SK-N-SH (cell line): ENCODE results near the gene ANKS6. TPM values are rescaled to one million over a fixed set of nuclear protein-coding genes. Genes with fewer than 3 reads are reported as not detected.
A peak's percentile ranks its signal among the peaks of the same experiment; 100 is the strongest.

Experiments used
- CTCF ChIA-PET: fragments of 300-600, 350-600 bp; formaldehyde crosslinking; extraction: SDS; loops from one replicate; lab custom pipeline; 2021; lab: Yijun Ruan, JAX
- POLR2A ChIA-PET: fragments of 350-600 bp; sonication (Branson Sonifier 250); formaldehyde crosslinking; extraction: SDS; loops from one replicate; lab custom pipeline; 2020; ENCODE audit warnings: antibody characterized with exemption, inconsistent platforms; lab: Yijun Ruan, JAX
- DNase-seq: peaks from one replicate; pipeline ENCODE4 v3.0.0; 2012
- H2AFZ ChIP-seq: fragments of 200-600 bp; sonication (generic); 2 replicates; pipeline ENCODE4 v1.8.1; 2016; ENCODE audit warnings: antibody characterized with exemption, mild to moderate bottlenecking, low read depth
- H3F3A ChIP-seq: fragments of 200-600 bp; sonication (generic); replicated peaks from 2 replicates; pipeline ENCODE3; 2016; ENCODE audit warnings: antibody characterized with exemption, mild to moderate bottlenecking; ENCODE audit not compliant: insufficient read depth
- H3K27ac ChIP-seq, 2 experiments: fragments of 200-500 bp in 1 of 2; fragments of 200-600 bp in 1 of 2; sonication (Bioruptor generic) in 1 of 2; sonication (generic), shearing (Covaris generic) in 1 of 2; 2 replicates each; pipeline versions ENCODE4 v1.5.1 to v1.6.1; 2014 to 2016; ENCODE audit warnings: low read depth in 2 of 2, inconsistent platforms in 1 of 2, low read length in 1 of 2, mild to moderate bottlenecking in 1 of 2, mixed read lengths in 1 of 2
- H3K27me3 ChIP-seq: fragments of 200-600 bp; sonication (generic), shearing (Covaris generic); 2 replicates; pipeline ENCODE4 v1.6.1; 2016; ENCODE audit warnings: mixed run types; ENCODE audit not compliant: insufficient read depth
- H3K36me3 ChIP-seq, 2 experiments: fragments of 200-500 bp in 1 of 2; fragments of 200-600 bp in 1 of 2; sonication (Bioruptor generic) in 1 of 2; sonication (generic) in 1 of 2; replicated peaks in 1 of 2; 2 replicates each; pipeline versions ENCODE3 to v1.5.1; 2014 to 2016; ENCODE audit warnings: low read length in 1 of 2, mild to moderate bottlenecking in 1 of 2; ENCODE audit not compliant: insufficient read depth in 2 of 2, control insufficient read depth in 1 of 2
- H3K4me1 ChIP-seq, 2 experiments: fragments of 200-500 bp in 1 of 2; fragments of 200-600 bp in 1 of 2; sonication (Bioruptor generic) in 1 of 2; sonication (generic), shearing (Covaris generic) in 1 of 2; 2 replicates each; pipeline versions ENCODE4 v1.5.1 to v1.6.1; 2014 to 2016; ENCODE audit warnings: low read depth in 1 of 2, low read length in 1 of 2, mixed run types in 1 of 2; ENCODE audit not compliant: insufficient read depth in 2 of 2, control insufficient read depth in 1 of 2
- H3K4me2 ChIP-seq: fragments of 200-600 bp; sonication (generic), shearing (Covaris generic); 2 replicates; pipeline ENCODE4 v1.6.1; 2017; ENCODE audit warnings: mixed run types
- H3K4me3 ChIP-seq, 2 experiments: fragments of 200-500 bp in 1 of 2; fragments of 200-600 bp in 1 of 2; sonication (Bioruptor generic) in 1 of 2; sonication (generic), shearing (Covaris generic) in 1 of 2; 2 replicates each; pipeline versions ENCODE4 v1.5.1 to v1.8.1; 2014 to 2016; ENCODE audit warnings: low read depth in 2 of 2, inconsistent platforms in 1 of 2, low read length in 1 of 2, mild to moderate bottlenecking in 1 of 2, mixed read lengths in 1 of 2, moderate library complexity in 1 of 2
- H3K79me2 ChIP-seq: fragments of 200-600 bp; sonication (generic); 2 replicates; pipeline ENCODE4 v1.8.1; 2017; ENCODE audit warnings: mild to moderate bottlenecking; ENCODE audit not compliant: insufficient read depth
- H3K9ac ChIP-seq: fragments of 200-600 bp; sonication (generic); 2 replicates; pipeline ENCODE4 v1.6.1; 2017; ENCODE audit warnings: mixed run types
- H3K9me2 ChIP-seq: fragments of 200-600 bp; sonication (generic); 2 replicates; pipeline ENCODE4 v1.6.1; 2017; ENCODE audit warnings: mixed run types
- H3K9me3 ChIP-seq: fragments of 200-600 bp; sonication (generic); 2 replicates; pipeline ENCODE4 v1.6.1; 2017; ENCODE audit warnings: mixed run types, mild to moderate bottlenecking, moderate library complexity
- H4K20me1 ChIP-seq: fragments of 200-600 bp; sonication (generic); 2 replicates; pipeline ENCODE4 v1.6.1; 2017; ENCODE audit warnings: mild to moderate bottlenecking, mixed run types; ENCODE audit not compliant: insufficient read depth
- ELF1 ChIP-seq: IDR thresholded peaks from 2 replicates; pipeline ENCODE4 v1.4.0; 2012
- EZH2phosphoT487 ChIP-seq: fragments of 200-600 bp; sonication (generic); IDR thresholded peaks from 2 replicates; pipeline ENCODE4 v1.6.1; 2017; ENCODE audit warnings: low read depth, mixed run types, mild to moderate bottlenecking, antibody characterized with exemption, moderate library complexity, borderline replicate concordance
- FOXM1 ChIP-seq: IDR thresholded peaks from 2 replicates; pipeline ENCODE4 v1.4.0; 2012; ENCODE audit warnings: low read depth, mild to moderate bottlenecking
- GATA2 ChIP-seq: sonication (generic); formaldehyde crosslinking; IDR thresholded peaks from 2 replicates; pipeline ENCODE4 v1.5.0; 2020; ENCODE audit warnings: mild to moderate bottlenecking, missing genetic modification reagents
- JUND ChIP-seq: IDR thresholded peaks from 2 replicates; pipeline ENCODE4 v1.4.0; 2012
- NRF1 ChIP-seq: IDR thresholded peaks from 2 replicates; pipeline ENCODE4 v1.6.1; 2012; ENCODE audit warnings: low read depth, mild to moderate bottlenecking, low read length
- POLR2AphosphoS5 ChIP-seq: IDR thresholded peaks from 2 replicates; pipeline ENCODE4 v1.6.1; 2012; ENCODE audit warnings: low read depth, low read length
- RCOR1 ChIP-seq: fragments of 150-350 bp; IDR thresholded peaks from 2 replicates; pipeline ENCODE4 v1.6.1; 2017; ENCODE audit warnings: antibody characterized with exemption, low read length
- TAF1 ChIP-seq: IDR thresholded peaks from 2 replicates; pipeline ENCODE4 v1.6.1; 2012; ENCODE audit warnings: low read depth, mild to moderate bottlenecking, low read length, moderate library complexity, borderline replicate concordance
- TCF12 ChIP-seq: IDR thresholded peaks from 2 replicates; pipeline ENCODE4 v1.4.0; 2012
- YY1 ChIP-seq: IDR thresholded peaks from 2 replicates; pipeline ENCODE4 v1.4.0; 2012; ENCODE audit warnings: low read depth, mild to moderate bottlenecking
- WGBS: methylation state at CpG from one replicate; pipeline ENCODE4 v1.1.6; 2017; ENCODE audit warnings: low lambda C conversion rate; 5-methylcytosine and 5-hydroxymethylcytosine counted together
- polyA plus RNA-seq, 3 experiments: library from polyadenylated mRNA; depleted of rRNA; stranded (reverse); fragments of >200 nt; gene quantifications; 2 replicates each; pipeline ENCODE4 v1.2.3, GENCODE V29; 2012
- TF ChIP-seq, protein P1 (sequence below): fragments of 200-600 bp; sonication (generic); IDR thresholded peaks from 2 replicates; pipeline ENCODE4 v1.6.1; 2017; ENCODE audit warnings: antibody characterized with exemption, mild to moderate bottlenecking, moderate library complexity
- TF ChIP-seq, protein P2 (sequence below): IDR thresholded peaks from 2 replicates; pipeline ENCODE4 v1.4.0; 2012; ENCODE audit warnings: low read depth, borderline replicate concordance
- TF ChIP-seq, protein P3 (sequence below): IDR thresholded peaks from 2 replicates; pipeline ENCODE4 v1.6.1; 2012; ENCODE audit warnings: mild to moderate bottlenecking, low read depth, low read length, moderate library complexity
- TF ChIP-seq, protein P4 (sequence below): IDR thresholded peaks from 2 replicates; pipeline ENCODE4 v1.4.0; 2012; ENCODE audit warnings: low read depth
- TF ChIP-seq, protein P5 (sequence below): IDR thresholded peaks from 2 replicates; pipeline ENCODE4; 2012

ANKS6 gene
- polyA plus RNA-seq, 1 of the 3 experiments (the other 2 are of a cell fraction) = 29.3 TPM

DNA sequence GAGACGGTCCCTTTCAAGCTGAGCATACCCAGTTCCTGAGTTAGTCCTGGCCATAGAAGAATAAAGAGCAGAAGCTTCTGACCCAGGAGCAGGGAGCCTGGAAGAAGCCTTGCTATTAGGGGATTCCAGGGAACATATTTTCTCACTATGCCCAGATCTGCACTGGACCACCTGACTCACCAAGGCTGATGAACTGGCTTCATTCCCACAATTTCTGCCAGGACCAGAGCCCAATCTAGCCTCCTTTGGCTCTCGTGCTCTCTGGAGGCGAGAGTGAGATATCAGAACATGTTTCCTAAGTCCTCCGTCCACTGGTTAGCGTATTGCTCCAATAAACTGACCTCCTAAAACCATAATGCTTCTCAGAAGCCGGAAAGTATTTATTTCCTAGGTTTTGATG lies 97.5 kb downstream of the ANKS6 start (continued):
- TF ChIP-seq, protein P1, sequence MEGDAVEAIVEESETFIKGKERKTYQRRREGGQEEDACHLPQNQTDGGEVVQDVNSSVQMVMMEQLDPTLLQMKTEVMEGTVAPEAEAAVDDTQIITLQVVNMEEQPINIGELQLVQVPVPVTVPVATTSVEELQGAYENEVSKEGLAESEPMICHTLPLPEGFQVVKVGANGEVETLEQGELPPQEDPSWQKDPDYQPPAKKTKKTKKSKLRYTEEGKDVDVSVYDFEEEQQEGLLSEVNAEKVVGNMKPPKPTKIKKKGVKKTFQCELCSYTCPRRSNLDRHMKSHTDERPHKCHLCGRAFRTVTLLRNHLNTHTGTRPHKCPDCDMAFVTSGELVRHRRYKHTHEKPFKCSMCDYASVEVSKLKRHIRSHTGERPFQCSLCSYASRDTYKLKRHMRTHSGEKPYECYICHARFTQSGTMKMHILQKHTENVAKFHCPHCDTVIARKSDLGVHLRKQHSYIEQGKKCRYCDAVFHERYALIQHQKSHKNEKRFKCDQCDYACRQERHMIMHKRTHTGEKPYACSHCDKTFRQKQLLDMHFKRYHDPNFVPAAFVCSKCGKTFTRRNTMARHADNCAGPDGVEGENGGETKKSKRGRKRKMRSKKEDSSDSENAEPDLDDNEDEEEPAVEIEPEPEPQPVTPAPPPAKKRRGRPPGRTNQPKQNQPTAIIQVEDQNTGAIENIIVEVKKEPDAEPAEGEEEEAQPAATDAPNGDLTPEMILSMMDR = no peak

DNA sequence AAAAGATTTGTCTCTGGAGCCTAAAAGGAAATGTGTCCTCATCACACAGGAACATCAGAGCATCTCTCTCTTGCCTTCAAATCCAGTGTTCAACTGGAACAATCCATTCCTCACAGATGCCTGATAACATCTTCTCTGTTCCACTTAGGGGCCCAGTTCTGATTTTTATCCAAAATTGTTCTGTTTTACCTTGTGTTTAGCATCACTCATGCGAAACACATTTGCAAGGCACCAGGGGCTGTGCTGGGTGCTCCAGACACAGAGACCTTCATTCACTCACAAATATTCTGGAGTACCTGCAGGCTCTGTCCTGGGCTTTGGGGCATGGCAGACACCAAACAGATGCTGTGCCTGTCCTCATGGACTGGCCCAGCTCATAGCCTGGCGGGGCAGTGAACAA lies 101.4 kb downstream of the ANKS6 start:
- no peaks in the 10 kb centered on the region for H3K9me3 ChIP-seq
- H3K27me3 ChIP-seq = peaks cover 20% of the 10 kb centered on the region; the same call in 1 of the 2 replicates
- no peaks in the 10 kb centered on the region for H4K20me1 ChIP-seq
- H3K4me3 ChIP-seq = no peak overlapping the region
- H3K4me2 ChIP-seq = no peak overlapping the region
- H3K4me1 ChIP-seq = peaks cover 0 to 8% of the 10 kb centered on the region in 2 experiments; a peak in 1 of 4 replicates
- no peaks in the 10 kb centered on the region for H3K79me2 ChIP-seq
- no peaks in the 10 kb centered on the region for H3F3A ChIP-seq
- POLR2A ChIA-PET = no interaction called here
- CTCF ChIA-PET = no interaction called here
- no peak overlapping the region for H2AFZ ChIP-seq
- DNase-seq = peak; percentile 52
- peak; percentile 53; the same call in 1 of the 2 replicates for TF ChIP-seq GATA2 (CRISPR knock-in tag)
- TF ChIP-seq, protein P1 = no peak
- H3K9me2 ChIP-seq = no peaks in the 10 kb centered on the region
- H3K36me3 ChIP-seq = no peaks in the 10 kb centered on the region
- no peak overlapping the region for H3K9ac ChIP-seq
- no peak overlapping the region for H3K27ac ChIP-seq
- WGBS = 0% methylated on average over 2 of the region's 2 CpGs

DNA sequence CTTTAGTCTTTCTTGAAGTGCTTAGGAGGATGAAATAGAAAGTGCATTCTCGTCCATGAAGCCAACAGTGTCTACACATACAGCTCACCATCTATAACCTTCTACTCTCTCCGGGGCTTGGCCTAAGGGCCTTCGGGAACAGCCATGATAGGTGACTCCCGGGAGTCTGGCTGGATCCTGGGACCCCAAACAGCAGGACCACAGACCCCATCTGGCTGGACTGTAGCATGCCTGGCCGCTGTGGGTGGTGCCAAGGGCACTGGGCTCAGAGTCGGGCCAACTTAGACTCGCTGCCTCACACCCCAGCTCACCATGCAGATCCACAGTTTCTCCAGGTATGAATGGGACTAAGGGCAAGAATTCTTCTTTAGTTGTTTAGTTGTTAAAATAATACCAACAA lies 104.0 kb downstream of the ANKS6 start:
- H3K9me3 ChIP-seq = no peaks in the 10 kb centered on the region
- 25% methylated on average over 4 of the region's 7 CpGs for WGBS
- no peak overlapping the region for H3K9ac ChIP-seq
- POLR2A ChIA-PET = no interaction called here
- peaks cover 12% of the 10 kb centered on the region; the same call in 1 of the 2 replicates for H3K27me3 ChIP-seq
- no peaks in the 10 kb centered on the region for H3K79me2 ChIP-seq
- no peaks in the 10 kb centered on the region for H3K9me2 ChIP-seq
- H3K36me3 ChIP-seq = no peaks in the 10 kb centered on the region
- H3K4me2 ChIP-seq = no peak overlapping the region
- no peaks in the 10 kb centered on the region for H3F3A ChIP-seq
- H3K4me1 ChIP-seq = no peaks in the 10 kb centered on the region; a peak in 1 of 4 replicates
- H2AFZ ChIP-seq = no peak overlapping the region
- DNase-seq = no peak
- no peaks in the 10 kb centered on the region for H4K20me1 ChIP-seq
- H3K27ac ChIP-seq = no peak overlapping the region
- TF ChIP-seq, protein P2, sequence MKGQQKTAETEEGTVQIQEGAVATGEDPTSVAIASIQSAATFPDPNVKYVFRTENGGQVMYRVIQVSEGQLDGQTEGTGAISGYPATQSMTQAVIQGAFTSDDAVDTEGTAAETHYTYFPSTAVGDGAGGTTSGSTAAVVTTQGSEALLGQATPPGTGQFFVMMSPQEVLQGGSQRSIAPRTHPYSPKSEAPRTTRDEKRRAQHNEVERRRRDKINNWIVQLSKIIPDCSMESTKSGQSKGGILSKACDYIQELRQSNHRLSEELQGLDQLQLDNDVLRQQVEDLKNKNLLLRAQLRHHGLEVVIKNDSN = no peak
- no peak for TF ChIP-seq GATA2 (CRISPR knock-in tag)
- TF ChIP-seq, protein P3, sequence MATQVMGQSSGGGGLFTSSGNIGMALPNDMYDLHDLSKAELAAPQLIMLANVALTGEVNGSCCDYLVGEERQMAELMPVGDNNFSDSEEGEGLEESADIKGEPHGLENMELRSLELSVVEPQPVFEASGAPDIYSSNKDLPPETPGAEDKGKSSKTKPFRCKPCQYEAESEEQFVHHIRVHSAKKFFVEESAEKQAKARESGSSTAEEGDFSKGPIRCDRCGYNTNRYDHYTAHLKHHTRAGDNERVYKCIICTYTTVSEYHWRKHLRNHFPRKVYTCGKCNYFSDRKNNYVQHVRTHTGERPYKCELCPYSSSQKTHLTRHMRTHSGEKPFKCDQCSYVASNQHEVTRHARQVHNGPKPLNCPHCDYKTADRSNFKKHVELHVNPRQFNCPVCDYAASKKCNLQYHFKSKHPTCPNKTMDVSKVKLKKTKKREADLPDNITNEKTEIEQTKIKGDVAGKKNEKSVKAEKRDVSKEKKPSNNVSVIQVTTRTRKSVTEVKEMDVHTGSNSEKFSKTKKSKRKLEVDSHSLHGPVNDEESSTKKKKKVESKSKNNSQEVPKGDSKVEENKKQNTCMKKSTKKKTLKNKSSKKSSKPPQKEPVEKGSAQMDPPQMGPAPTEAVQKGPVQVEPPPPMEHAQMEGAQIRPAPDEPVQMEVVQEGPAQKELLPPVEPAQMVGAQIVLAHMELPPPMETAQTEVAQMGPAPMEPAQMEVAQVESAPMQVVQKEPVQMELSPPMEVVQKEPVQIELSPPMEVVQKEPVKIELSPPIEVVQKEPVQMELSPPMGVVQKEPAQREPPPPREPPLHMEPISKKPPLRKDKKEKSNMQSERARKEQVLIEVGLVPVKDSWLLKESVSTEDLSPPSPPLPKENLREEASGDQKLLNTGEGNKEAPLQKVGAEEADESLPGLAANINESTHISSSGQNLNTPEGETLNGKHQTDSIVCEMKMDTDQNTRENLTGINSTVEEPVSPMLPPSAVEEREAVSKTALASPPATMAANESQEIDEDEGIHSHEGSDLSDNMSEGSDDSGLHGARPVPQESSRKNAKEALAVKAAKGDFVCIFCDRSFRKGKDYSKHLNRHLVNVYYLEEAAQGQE = no peak
- no peak for TF ChIP-seq EZH2phosphoT487
- no peak for TF ChIP-seq ELF1
- no peak for TF ChIP-seq POLR2AphosphoS5
- no peak for TF ChIP-seq JUND
- no peak for TF ChIP-seq RCOR1
- no peak for TF ChIP-seq NRF1
- no peak for TF ChIP-seq TCF12
- TF ChIP-seq, protein P4, sequence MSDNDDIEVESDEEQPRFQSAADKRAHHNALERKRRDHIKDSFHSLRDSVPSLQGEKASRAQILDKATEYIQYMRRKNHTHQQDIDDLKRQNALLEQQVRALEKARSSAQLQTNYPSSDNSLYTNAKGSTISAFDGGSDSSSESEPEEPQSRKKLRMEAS = no peak
- TF ChIP-seq FOXM1 = no peak
- TF ChIP-seq, protein P5, sequence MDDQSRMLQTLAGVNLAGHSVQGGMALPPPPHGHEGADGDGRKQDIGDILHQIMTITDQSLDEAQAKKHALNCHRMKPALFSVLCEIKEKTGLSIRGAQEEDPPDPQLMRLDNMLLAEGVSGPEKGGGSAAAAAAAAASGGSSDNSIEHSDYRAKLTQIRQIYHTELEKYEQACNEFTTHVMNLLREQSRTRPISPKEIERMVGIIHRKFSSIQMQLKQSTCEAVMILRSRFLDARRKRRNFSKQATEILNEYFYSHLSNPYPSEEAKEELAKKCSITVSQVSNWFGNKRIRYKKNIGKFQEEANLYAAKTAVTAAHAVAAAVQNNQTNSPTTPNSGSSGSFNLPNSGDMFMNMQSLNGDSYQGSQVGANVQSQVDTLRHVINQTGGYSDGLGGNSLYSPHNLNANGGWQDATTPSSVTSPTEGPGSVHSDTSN = no peak
- no peak for TF ChIP-seq TAF1
- no peak for TF ChIP-seq YY1
- CTCF ChIA-PET = no interaction called here
- H3K4me3 ChIP-seq = no peak overlapping the region
